ENCODE measurements around the gene NACC2. TPM values are rescaled to one million over a fixed set of nuclear protein-coding genes. Genes with fewer than 3 reads are reported as not detected.
"Not testable (repeated sequence)": the region's sequence is repeated elsewhere in the genome, so short reads cannot be mapped to it uniquely, and the experiment has no call there.

NACC2 gene
- total RNA-seq, 2 donors from 2014 or later = 69.2 to 79.7 TPM

DNA sequence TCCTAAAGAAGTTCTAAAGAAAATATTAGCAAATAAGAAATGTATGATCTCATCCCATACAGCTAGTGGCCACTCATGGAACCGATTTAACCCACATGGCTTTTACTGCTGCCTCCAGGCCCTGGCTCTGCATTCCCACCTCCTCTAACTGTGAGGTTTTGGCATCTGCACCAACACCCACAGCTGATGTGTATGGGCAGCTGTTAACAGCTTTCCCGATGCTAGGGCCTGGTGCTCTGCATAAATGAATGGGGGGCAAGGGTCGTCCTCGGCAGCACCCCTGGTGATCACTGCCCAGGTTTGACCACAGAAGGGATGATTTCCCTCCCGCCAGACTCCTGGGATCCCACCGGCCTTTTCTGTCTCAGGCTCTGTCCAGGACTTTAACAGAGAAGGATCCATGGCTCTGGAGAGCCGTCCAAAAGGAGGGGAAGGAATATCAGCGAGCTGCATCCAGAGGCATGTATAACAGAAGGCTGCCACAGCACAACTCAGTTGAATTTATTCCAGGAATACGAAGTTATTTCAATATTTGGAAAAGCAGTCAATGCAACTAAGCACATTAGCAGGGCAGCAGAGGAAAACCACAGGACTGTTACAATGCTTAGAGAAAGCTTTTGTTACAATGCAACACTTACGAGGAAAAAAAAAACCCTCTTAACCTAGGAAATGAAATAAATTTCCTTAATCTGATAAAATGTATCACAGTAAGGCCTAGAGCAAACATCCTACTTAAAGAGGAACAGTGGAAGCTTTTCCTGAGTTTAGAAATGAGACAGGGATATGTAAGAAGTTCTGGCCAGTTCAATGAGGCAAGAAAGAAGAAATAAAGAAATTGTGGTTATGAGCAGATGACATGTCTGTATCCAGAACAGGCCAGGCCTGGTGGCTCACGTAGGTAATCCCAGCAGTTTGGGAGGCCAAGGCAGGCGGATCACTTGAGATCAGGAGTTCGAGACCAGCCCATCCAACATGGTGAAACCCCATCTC, 63.1 kb downstream of the NACC2 start:
- no peak for DNase-seq (ENCODE audit: low spot score)
- Histone ChIP-seq H3K9me3 (peaks cover 3% of the 10 kb centered on the region), H3K4me1 (ENCODE audit: control insufficient read depth in 1 of 2, low read depth in 2 of 2) (peaks cover 3 to 22% of the 10 kb centered on the region in 2 donors), H3K36me3 (peaks cover 2% of the 10 kb centered on the region), H3K27ac (no peak overlapping the region), H3K4me3 (no peak overlapping the region), H3K27me3 (replicated peaks; ENCODE audit: insufficient read depth) (no peaks in the 10 kb centered on the region)
- TF ChIP-seq, protein P1, sequence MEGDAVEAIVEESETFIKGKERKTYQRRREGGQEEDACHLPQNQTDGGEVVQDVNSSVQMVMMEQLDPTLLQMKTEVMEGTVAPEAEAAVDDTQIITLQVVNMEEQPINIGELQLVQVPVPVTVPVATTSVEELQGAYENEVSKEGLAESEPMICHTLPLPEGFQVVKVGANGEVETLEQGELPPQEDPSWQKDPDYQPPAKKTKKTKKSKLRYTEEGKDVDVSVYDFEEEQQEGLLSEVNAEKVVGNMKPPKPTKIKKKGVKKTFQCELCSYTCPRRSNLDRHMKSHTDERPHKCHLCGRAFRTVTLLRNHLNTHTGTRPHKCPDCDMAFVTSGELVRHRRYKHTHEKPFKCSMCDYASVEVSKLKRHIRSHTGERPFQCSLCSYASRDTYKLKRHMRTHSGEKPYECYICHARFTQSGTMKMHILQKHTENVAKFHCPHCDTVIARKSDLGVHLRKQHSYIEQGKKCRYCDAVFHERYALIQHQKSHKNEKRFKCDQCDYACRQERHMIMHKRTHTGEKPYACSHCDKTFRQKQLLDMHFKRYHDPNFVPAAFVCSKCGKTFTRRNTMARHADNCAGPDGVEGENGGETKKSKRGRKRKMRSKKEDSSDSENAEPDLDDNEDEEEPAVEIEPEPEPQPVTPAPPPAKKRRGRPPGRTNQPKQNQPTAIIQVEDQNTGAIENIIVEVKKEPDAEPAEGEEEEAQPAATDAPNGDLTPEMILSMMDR (IDR thresholded peaks at IDR 0.05) = no peak
- ATAC-seq (ENCODE audit: insufficient number of reproducible peaks, low FRiP score, low read depth) = no peak

DNA sequence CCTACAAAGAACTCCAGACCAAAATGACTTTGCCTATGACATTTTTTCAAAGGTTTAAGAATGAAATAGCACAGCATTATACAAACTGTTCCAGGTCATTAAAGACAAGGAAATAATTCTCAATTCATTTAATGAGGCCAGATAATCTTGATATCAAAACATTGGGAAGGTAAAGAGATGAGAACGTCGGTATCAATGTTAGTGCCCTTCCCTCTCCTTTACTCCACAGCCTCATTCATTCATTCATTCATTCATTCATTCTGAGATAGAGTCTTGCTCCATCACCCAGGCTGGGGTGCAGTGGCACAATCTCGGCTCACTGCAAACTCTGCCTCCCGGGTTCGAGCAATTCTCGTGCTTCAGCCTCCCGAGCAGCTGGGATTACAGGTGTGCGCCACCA, 64.0 kb downstream of the NACC2 start:
- TF ChIP-seq, protein P1 (IDR thresholded peaks at IDR 0.05) = no peak
- ATAC-seq (ENCODE audit: insufficient number of reproducible peaks, low FRiP score, low read depth) (no peak), DNase-seq (ENCODE audit: low spot score) (no peak)
- Histone ChIP-seq H3K36me3 (no peaks in the 10 kb centered on the region), H3K4me3 (no peak overlapping the region), H3K4me1 (ENCODE audit: control insufficient read depth in 1 of 2, low read depth in 2 of 2) (peaks cover 3 to 24% of the 10 kb centered on the region in 2 donors), H3K27me3 (replicated peaks; ENCODE audit: insufficient read depth) (no peaks in the 10 kb centered on the region), H3K9me3 (no peaks in the 10 kb centered on the region), H3K27ac (no peak overlapping the region)

DNA sequence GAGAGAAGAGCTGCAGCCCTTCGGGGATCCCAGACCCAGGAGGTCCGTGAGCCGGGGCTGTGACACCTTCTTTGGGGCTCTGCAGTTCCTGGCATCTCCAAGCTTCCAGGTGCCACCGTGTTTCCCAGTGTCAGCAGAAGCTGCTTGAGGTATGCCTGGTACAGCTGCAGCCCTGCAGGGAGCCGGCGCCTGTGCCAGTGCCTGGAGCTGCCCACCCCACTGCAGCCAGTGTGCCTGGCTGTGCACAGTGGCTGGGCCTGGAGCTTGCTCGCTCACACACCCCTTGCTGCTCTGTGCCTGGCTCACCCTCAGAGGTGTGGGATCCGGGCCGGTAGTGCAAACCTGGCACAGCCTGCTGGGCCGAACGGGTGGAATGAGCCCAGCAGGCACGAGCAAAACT, 65.5 kb downstream of the NACC2 start:
- no peak overlapping the region for H3K4me3 ChIP-seq
- no peaks in the 10 kb centered on the region for H3K27me3 ChIP-seq (replicated peaks; ENCODE audit: insufficient read depth)
- no peaks in the 10 kb centered on the region for H3K9me3 ChIP-seq
- H3K27ac ChIP-seq = no peak overlapping the region
- ATAC-seq (ENCODE audit: insufficient number of reproducible peaks, low FRiP score, low read depth) = no peak
- H3K36me3 ChIP-seq = no peaks in the 10 kb centered on the region
- TF ChIP-seq, protein P1 (IDR thresholded peaks at IDR 0.05) = no peak
- H3K4me1 ChIP-seq (ENCODE audit: control insufficient read depth in 1 of 2, low read depth in 2 of 2) = peaks cover 6 to 31% of the 10 kb centered on the region in 2 donors
- no peak for DNase-seq (ENCODE audit: low spot score)

DNA sequence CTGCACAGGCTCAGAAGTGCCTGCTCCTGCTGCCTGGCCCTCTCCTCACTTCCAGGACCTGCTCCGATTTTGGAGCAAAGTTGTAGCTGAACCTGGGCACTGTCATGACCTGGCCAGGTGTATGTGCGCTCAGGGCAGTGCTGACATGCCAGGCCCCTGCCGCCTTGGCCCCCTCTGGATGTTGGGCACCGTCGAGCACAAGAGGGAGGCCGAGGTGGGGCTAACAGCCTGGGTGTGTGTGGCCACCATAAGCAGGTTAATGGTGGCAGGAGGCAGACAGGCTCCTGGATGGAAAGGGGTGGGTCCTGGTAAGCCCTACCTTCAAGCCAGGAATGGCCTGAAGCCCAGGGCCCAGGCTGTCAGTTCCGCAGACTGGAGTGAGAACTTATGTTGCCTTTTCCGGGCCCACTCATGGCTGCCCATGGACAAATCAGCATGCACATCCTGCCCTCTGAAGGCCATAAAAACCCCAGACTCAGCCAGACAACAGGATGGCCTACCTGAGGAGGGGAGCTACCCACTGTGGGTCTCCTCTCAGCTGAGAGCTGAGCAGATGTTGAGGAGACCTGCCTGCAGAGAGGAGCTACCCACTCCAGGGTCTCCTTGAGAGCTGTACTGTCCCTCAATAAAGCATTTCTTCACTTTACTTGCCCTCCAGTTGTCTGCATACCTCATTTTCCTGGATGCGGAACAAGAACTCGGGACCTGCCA, 66.2 kb downstream of the NACC2 start:
- Histone ChIP-seq H3K4me1 (ENCODE audit: control insufficient read depth in 1 of 2, low read depth in 2 of 2) (peaks cover 7 to 36% of the 10 kb centered on the region in 2 donors), H3K9me3 (no peaks in the 10 kb centered on the region), H3K27ac (no peak overlapping the region), H3K27me3 (replicated peaks; ENCODE audit: insufficient read depth) (no peaks in the 10 kb centered on the region), H3K36me3 (no peaks in the 10 kb centered on the region), H3K4me3 (no peak overlapping the region)
- TF ChIP-seq, protein P1 (IDR thresholded peaks at IDR 0.05) = no peak
- no peak for DNase-seq (ENCODE audit: low spot score)
- no peak for ATAC-seq (ENCODE audit: insufficient number of reproducible peaks, low FRiP score, low read depth)

DNA sequence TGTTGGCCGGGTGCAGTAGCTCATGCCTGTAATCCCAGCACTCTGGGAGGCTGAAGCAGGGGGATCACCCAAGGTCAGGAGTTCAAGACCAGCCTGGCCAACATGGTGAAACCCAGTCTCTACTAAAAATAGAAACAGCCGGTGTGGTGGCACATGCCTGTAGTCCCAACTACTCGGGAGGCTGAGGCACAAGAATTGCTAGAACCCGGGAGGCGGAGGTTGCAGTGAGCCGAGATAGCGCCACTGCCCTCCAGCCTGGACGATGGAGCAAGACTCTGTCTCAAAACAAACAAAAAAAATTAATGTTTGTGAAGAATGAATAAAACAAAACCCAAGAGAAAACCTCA, 68.2 kb downstream of the NACC2 start:
- not testable (repeated sequence) for H3K9me3 ChIP-seq; H3K27me3 ChIP-seq (replicated peaks; ENCODE audit: insufficient read depth); H3K4me3 ChIP-seq; H3K27ac ChIP-seq; ATAC-seq (ENCODE audit: insufficient number of reproducible peaks, low FRiP score, low read depth); DNase-seq (ENCODE audit: low spot score); H3K36me3 ChIP-seq
- H3K4me1 ChIP-seq (ENCODE audit: control insufficient read depth in 1 of 2, low read depth in 2 of 2) = peaks cover 7 to 34% of the 10 kb centered on the region in 2 donors

All from thoracic aorta (tissue), 2 donors.